Testis (tissue), 3 donors: Measurements from ENCODE around the gene ARFGAP1. TPM values are rescaled to one million over a fixed set of nuclear protein-coding genes. Genes with fewer than 3 reads are reported as not detected.

Experiments used
- DNase-seq: peaks from one replicate; pipeline ENCODE4 v3.0.0-alpha.2; 2019
- H3K27ac ChIP-seq, 2 donors: fragments of 200-600 bp; sonication (generic); one replicate each; pipeline ENCODE4 v1.5.1; 2019
- H3K27me3 ChIP-seq: fragments of 200-600 bp; sonication (generic); one replicate; pipeline ENCODE4 v1.5.1; 2019
- H3K36me3 ChIP-seq: fragments of 200-600 bp; sonication (generic); one replicate; pipeline ENCODE4 v1.5.1; 2017; ENCODE audit warnings: low read depth; ENCODE audit errors: missing control alignments
- H3K4me1 ChIP-seq: fragments of 200-600 bp; sonication (generic); one replicate; pipeline ENCODE4 v1.5.1; 2019
- H3K4me3 ChIP-seq, 2 donors: fragments of 200-600 bp; sonication (generic); one replicate each; pipeline ENCODE4 v1.5.1; 2017 to 2019
- H3K9me3 ChIP-seq: fragments of 200-600 bp; sonication (generic); one replicate; pipeline ENCODE4 v1.5.1; 2017
- POLR2A ChIP-seq: fragments of 450-650 bp; IDR thresholded peaks from one replicate; pipeline ENCODE4 v1.6.1; 2017; ENCODE audit warnings: antibody characterized with exemption, mild to moderate bottlenecking, moderate library complexity
- WGBS, 2 donors: methylation state at CpG; one replicate each; pipeline ENCODE4 v1.1.5; 2018; 5-methylcytosine and 5-hydroxymethylcytosine counted together
- intact Hi-C: fragments of 100-400 bp; cut with DNase I; formaldehyde crosslinking; loops from one replicate; pipeline ENCODE4 v1.15.1; 2023; ENCODE audit warnings: low total_unique reads
- polyA plus RNA-seq: library from polyadenylated mRNA; stranded (reverse); fragments of 350-450 nt; fragmentation: Illumina TruSeq; extraction: RNeasy Lipid Tissue Mini Kit (QIAGEN cat#74804); gene quantifications from one replicate; pipeline ENCODE4 v1.2.3, GENCODE V29; 2014; ENCODE audit warnings: low read depth, low replicate concordance; ENCODE audit not compliant: insufficient read depth
- total RNA-seq, 2 donors: library from RNA; depleted of rRNA; stranded (reverse); fragments of >200 nt; gene quantifications; one replicate each; pipeline ENCODE4 v1.2.3, GENCODE V29; 2016
- TF ChIP-seq, protein P1 (sequence below), 3 experiments: fragments of 450-650 bp in 2 of 3; fragments of 200-600 bp in 1 of 3; sonication (generic) in 1 of 3; IDR thresholded peaks; one replicate each; pipeline ENCODE4 v1.5.1; 2016 to 2019; ENCODE audit warnings: antibody characterized with exemption in 3 of 3, mild to moderate bottlenecking in 2 of 3, moderate library complexity in 1 of 3

ARFGAP1 gene
- total and polyA plus RNA-seq, 3 donors from 2014 or later: 97.0 to 126 (median 110) TPM

GRCh38 chr20:63270606-63271325 is 1.8 kb upstream of the ARFGAP1 start:
- intact Hi-C loops: no loop called here
- H3K4me3 ChIP-seq: no peak overlapping the region
- no peaks in the 10 kb centered on the region for H3K36me3 ChIP-seq
- WGBS, 2 donors: 88 to 90% methylated on average over 9 of the region's 9 CpGs
- no peak for TF ChIP-seq POLR2A
- TF ChIP-seq, protein P1, sequence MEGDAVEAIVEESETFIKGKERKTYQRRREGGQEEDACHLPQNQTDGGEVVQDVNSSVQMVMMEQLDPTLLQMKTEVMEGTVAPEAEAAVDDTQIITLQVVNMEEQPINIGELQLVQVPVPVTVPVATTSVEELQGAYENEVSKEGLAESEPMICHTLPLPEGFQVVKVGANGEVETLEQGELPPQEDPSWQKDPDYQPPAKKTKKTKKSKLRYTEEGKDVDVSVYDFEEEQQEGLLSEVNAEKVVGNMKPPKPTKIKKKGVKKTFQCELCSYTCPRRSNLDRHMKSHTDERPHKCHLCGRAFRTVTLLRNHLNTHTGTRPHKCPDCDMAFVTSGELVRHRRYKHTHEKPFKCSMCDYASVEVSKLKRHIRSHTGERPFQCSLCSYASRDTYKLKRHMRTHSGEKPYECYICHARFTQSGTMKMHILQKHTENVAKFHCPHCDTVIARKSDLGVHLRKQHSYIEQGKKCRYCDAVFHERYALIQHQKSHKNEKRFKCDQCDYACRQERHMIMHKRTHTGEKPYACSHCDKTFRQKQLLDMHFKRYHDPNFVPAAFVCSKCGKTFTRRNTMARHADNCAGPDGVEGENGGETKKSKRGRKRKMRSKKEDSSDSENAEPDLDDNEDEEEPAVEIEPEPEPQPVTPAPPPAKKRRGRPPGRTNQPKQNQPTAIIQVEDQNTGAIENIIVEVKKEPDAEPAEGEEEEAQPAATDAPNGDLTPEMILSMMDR (IDR thresholded peaks at IDR 0.05): no peak
- H3K27ac ChIP-seq: no peak overlapping the region
- DNase-seq: no peak
- no peaks in the 10 kb centered on the region for H3K27me3 ChIP-seq
- no peaks in the 10 kb centered on the region for H3K9me3 ChIP-seq
- peaks cover 17% of the 10 kb centered on the region for H3K4me1 ChIP-seq

GRCh38 chr20:63273059-63273579 is 506 bp downstream of the ARFGAP1 start:
- DNase-seq: no peak
- Histone ChIP-seq H3K27me3 (no peaks in the 10 kb centered on the region), H3K4me3 (peak overlapping the region; percentile 78 to 97), H3K4me1 (peaks cover 17% of the 10 kb centered on the region), H3K36me3 (no peaks in the 10 kb centered on the region), H3K27ac (peak overlapping the region; percentile 63 to 82), H3K9me3 (no peaks in the 10 kb centered on the region)
- intact Hi-C loops: no loop called here
- TF ChIP-seq POLR2A: no peak
- TF ChIP-seq, protein P1 (IDR thresholded peaks at IDR 0.05): no peak
- 0 to 1% methylated on average over 16 to 37 of the region's 37 CpGs for WGBS, 2 donors

- no peak for TF ChIP-seq POLR2A
- TF ChIP-seq, protein P1 (IDR thresholded peaks at IDR 0.05): no peak
These were observed 1.2 kb downstream of the ARFGAP1 start for GRCh38 chr20:63273635-63274380.

DNA sequence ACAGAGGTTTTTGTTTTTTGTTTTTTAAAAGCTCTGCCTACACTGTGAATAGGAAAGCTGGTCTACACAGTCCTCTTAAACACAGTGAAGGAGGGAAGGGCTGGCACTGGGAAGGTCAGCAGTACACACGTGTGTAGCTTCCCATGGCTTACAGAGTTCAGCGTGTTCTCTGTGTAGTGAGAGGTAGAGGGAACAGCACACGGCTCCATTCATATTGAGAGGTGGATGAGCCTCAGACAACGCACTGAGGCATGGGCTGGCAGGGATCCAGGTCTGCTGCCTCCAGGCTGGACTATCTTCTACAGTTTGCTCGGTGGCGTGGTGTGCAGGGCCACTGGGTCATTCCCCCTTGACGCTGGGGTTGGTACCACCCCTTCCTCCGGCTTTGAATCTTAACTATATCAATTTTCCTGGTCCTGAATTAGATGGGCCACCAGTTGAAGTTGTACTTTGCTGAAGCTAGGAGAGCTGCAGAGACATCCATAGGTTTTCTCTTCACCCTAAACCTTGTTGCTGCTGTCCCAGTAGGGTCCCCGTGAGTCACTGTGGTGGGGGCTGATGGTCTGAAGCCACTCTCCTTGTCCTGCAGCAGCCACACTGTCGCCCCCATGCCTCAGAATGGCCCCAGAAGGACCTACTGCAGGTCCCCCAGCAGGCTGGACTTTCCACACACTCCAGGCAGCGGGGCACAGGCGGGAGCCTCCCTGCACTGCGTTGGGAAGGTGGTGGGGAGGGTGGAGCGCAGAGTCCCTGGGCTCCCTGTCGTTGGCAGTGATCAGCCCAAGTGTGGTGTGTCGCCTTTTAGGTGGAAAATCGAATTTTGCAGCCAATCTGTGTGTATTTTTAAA is 2.0 kb downstream of the ARFGAP1 start:
- TF ChIP-seq POLR2A: no peak
- TF ChIP-seq, protein P1 (IDR thresholded peaks at IDR 0.05): no peak
- H3K27ac ChIP-seq: no peak overlapping the region
- H3K27me3 ChIP-seq: no peaks in the 10 kb centered on the region
- no peak for DNase-seq
- WGBS, 2 donors: 77 to 78% methylated on average over 16 to 17 of the region's 17 CpGs
- no peaks in the 10 kb centered on the region for H3K36me3 ChIP-seq
- peaks cover 17% of the 10 kb centered on the region for H3K4me1 ChIP-seq
- no peaks in the 10 kb centered on the region for H3K9me3 ChIP-seq
- no peak overlapping the region for H3K4me3 ChIP-seq
- intact Hi-C loops: no loop called here

More at GRCh38 chr20:63273635-63274380, 1.2 kb downstream of the ARFGAP1 start:
- peak overlapping the region; percentile 78 to 97 for H3K4me3 ChIP-seq
- peak overlapping the region in 1 of 2 donors; percentile 14 for H3K27ac ChIP-seq
- no peaks in the 10 kb centered on the region for H3K27me3 ChIP-seq
- peaks cover 17% of the 10 kb centered on the region for H3K4me1 ChIP-seq
- H3K9me3 ChIP-seq: no peaks in the 10 kb centered on the region
- no peak for DNase-seq
- H3K36me3 ChIP-seq: no peaks in the 10 kb centered on the region
- intact Hi-C loops: no loop called here
- WGBS, 2 donors: 13 to 23% methylated on average over 20 of the region's 20 CpGs
